WERI-Rb-1 (cell line): ENCODE data around the gene FLOT1.
A peak's percentile ranks its signal among the peaks of the same experiment; 100 is the strongest.

Experiments used
- DNase-seq: peaks from one replicate; pipeline ENCODE4 v3.0.0-alpha.2; 2020
- H3K27ac ChIP-seq: fragments of 250-450 bp; sonication (Bioruptor Pico); 2 replicates; pipeline ENCODE4 v1.5.1; 2020; ENCODE audit warnings: mild to moderate bottlenecking, moderate library complexity
- H3K27me3 ChIP-seq: fragments of 250-450 bp; sonication (Bioruptor Pico); 2 replicates; pipeline ENCODE4 v1.5.1; 2021; ENCODE audit warnings: mild to moderate bottlenecking, low read depth, moderate library complexity; ENCODE audit not compliant: insufficient read depth, severe bottlenecking
- H3K36me3 ChIP-seq: fragments of 250-450 bp; sonication (Bioruptor Pico); 2 replicates; pipeline ENCODE4 v1.5.1; 2020; ENCODE audit warnings: mild to moderate bottlenecking, moderate library complexity
- H3K4me3 ChIP-seq: 2 replicates; pipeline ENCODE4 v1.5.1; 2011; ENCODE audit warnings: low read depth, mild to moderate bottlenecking, control low read depth, low read length
- H3K9me3 ChIP-seq: fragments of 250-450 bp; sonication (Bioruptor Pico); 2 replicates; pipeline ENCODE4 v1.5.1; 2021; ENCODE audit warnings: mild to moderate bottlenecking, moderate library complexity; ENCODE audit not compliant: severe bottlenecking
- TF ChIP-seq, protein P1 (sequence below): IDR thresholded peaks from 2 replicates; pipeline ENCODE4 v1.5.1; 2011; ENCODE audit warnings: low read depth, mild to moderate bottlenecking, control low read depth, inconsistent platforms, low read length

Gene FLOT1

DNA sequence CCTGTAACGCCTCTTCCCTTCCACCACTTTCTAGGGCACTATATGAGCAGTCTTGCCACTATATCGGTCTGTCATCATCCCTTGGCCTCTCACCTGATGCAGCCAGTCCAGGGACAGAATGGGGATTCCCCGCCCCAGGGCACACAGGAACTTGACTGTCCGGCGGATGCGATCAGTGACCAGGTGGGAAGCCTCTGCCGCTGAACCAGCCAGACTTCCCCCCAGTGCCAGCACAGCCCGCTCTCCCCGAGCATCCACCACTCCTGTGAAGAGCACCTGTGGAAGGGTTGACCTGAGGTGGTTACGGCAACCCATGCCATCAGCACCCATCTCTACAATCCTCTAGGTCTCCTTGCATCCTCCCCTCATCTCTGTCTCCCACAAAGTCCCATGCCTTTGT lies 39.5 kb downstream of the FLOT1 start:
- no peak overlapping the region for H3K27ac ChIP-seq
- no peak for DNase-seq
- no peaks in the 10 kb centered on the region for H3K27me3 ChIP-seq
- no peaks in the 10 kb centered on the region for H3K9me3 ChIP-seq
- H3K36me3 ChIP-seq, result no peaks in the 10 kb centered on the region; the same call in none of the 2 replicates
- TF ChIP-seq, protein P1, sequence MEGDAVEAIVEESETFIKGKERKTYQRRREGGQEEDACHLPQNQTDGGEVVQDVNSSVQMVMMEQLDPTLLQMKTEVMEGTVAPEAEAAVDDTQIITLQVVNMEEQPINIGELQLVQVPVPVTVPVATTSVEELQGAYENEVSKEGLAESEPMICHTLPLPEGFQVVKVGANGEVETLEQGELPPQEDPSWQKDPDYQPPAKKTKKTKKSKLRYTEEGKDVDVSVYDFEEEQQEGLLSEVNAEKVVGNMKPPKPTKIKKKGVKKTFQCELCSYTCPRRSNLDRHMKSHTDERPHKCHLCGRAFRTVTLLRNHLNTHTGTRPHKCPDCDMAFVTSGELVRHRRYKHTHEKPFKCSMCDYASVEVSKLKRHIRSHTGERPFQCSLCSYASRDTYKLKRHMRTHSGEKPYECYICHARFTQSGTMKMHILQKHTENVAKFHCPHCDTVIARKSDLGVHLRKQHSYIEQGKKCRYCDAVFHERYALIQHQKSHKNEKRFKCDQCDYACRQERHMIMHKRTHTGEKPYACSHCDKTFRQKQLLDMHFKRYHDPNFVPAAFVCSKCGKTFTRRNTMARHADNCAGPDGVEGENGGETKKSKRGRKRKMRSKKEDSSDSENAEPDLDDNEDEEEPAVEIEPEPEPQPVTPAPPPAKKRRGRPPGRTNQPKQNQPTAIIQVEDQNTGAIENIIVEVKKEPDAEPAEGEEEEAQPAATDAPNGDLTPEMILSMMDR, result no peak
- H3K4me3 ChIP-seq, result no peak overlapping the region

DNA sequence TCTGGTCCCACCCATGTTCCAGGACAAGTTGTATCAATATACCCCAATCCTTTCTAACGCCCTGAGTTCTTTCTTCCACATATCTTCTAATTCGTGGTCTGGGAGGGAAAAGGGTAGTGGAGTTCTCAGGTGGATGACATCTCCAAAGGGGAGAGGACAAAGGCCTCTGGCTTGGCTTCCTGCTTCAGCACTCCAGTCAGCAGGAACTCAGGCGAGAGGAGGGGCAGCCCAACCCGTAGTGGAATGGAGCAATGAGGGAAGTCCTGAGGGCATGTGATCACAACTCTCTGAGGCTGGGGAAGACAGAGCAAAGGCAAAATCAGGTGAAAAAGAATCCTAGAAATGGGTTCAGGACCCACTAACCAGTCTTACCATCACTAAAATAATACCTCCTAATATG lies 42.1 kb downstream of the FLOT1 start:
- H3K36me3 ChIP-seq, result no peaks in the 10 kb centered on the region; the same call in 1 of the 2 replicates
- TF ChIP-seq, protein P1, result no peak

DNA sequence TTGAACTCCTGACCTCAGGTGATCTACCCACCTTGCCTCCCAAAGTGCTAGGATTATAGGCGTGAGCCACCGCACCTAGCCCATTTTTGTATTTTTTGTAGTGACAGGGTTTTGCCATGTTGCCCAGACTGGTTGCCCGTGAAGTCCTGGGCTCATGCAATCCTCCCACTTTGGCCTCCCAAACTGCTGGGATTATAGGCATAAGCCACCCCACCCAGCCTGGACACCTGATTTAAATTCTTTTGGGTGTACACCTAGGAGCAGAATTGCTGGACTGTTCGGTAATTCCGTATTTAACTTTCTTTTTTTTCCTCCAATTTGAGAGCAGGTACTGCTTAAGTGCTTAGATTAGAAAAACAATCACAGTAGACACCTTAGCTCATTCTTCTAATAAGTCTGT lies 46.1 kb downstream of the FLOT1 start:
- no peaks in the 10 kb centered on the region for H3K36me3 ChIP-seq
- H3K27me3 ChIP-seq, result no peaks in the 10 kb centered on the region
- no peak for DNase-seq
- H3K27ac ChIP-seq, result no peak overlapping the region
- no peaks in the 10 kb centered on the region for H3K9me3 ChIP-seq
- TF ChIP-seq, protein P1, result no peak
- H3K4me3 ChIP-seq, result no peak overlapping the region

More for the DNA sequence above, 42.1 kb downstream of the FLOT1 start:
- H3K27me3 ChIP-seq, result no peaks in the 10 kb centered on the region
- DNase-seq, result no peak
- H3K27ac ChIP-seq, result no peak overlapping the region
- no peaks in the 10 kb centered on the region for H3K9me3 ChIP-seq
- H3K4me3 ChIP-seq, result no peak overlapping the region

DNA sequence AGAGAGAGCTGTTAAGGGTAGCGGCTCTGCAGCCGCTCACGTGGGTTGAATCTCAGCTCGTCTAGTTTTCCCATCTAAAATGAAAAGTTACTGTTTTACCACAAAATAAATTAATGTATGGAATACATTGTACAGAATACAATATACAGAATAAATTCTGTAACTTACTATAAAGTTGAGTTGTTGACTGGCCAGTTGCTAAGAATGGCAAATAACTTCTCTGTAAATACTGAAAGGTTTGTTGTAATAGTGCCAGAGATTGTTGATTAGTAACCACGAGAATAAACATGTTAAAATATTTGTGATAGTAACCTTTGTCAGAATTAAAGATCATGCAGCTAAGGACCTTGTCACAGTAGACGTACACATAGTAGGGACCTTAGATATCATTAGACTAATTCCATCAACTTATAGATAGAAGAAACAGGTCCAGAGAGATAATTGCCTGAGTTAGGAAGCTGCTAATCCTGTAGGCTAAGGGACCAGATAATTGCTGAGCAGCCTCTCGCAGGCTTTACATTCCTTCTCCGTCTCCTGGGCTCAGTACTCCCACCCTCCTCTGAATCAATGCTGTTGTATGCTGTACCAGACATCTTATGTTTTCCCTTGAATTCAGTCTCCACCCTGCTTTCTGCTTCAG lies 51.2 kb downstream of the FLOT1 start:
- Histone ChIP-seq H3K27ac (peak overlapping the region; percentile 91), H3K9me3 (no peaks in the 10 kb centered on the region), H3K27me3 (no peaks in the 10 kb centered on the region), H3K36me3 (peaks cover 16% of the 10 kb centered on the region), H3K4me3 (peak overlapping the region; percentile 91)
- DNase-seq, result peak; percentile 75
- TF ChIP-seq, protein P1, result no peak

DNA sequence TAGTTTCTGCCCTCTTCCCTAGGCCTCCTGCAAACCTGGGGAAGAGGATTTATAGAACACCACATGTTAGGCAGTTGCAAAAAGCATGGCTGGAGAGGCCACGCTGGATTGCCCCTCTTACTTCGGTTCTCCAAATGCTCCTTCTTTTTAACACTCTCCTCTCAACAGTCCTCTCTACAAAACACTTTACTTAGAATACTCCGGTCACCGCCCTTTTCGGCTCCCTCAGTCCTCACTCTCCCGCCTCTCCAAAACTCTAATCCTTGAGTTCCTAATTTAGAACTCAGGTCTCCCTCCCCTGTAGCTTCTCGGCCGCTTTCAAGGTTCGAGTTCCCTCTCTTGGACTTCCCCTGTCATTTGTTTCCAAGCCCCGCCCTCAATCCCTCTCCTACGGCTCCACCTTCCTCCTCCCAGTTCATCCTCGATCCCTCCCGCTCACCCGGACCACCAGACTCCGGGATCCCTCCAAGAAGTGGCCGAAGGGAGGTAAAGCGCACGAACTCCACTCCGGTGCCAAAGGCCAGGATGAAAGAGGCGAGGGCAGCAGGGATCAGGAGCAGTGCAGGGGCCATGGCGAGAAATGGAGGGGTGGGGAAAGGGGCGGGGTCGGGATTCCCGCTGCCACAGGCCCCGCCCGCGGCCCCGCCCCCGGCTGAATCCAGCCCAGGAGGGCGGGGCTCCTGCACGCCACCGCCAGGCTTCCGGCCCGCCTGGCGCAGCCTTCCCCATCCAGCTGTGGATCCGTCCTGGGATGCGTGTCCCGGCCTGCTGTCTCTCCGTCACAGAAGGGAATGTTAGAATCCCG lies 51.9 kb downstream of the FLOT1 start, which contains the start of gene NRM:
Gene NRM (minus strand): TSS at position 582 of the 805 bp plus-strand sequence. CDS start 10 bp downstream, at position 572.
- Histone ChIP-seq H3K4me3 (peak within 1 kb of the TSS; percentile 91), H3K36me3 (peaks cover 22% of the 10 kb centered on the region), H3K27ac (peak within 1 kb of the TSS; percentile 91), H3K27me3 (no peaks in the 10 kb centered on the region), H3K9me3 (no peaks in the 10 kb centered on the region)
- peak; percentile 96 for DNase-seq
- TF ChIP-seq, protein P1, result no peak
